ENCODE data around the gene TENT4B.

DNA sequence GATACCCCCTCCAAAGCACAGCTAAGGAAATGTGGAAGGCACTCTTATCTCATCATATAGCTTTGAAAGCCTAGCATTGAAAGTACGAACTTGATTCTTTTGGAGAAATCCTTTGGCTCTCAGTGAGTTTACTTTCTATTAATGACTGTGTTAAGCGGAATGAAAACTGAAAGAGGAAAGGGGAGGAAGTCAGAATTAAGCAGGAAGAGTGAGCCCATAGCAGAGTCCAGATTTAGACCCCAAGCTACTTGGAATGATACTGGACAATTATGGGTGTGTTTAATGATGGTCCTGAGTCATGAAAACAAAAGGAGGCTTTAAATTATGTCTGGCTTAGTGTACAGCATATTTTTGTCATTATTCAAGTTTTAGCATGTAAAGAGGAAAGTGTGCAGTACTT is 42.2 kb downstream of the TENT4B start:
- TF ChIP-seq, protein P1, sequence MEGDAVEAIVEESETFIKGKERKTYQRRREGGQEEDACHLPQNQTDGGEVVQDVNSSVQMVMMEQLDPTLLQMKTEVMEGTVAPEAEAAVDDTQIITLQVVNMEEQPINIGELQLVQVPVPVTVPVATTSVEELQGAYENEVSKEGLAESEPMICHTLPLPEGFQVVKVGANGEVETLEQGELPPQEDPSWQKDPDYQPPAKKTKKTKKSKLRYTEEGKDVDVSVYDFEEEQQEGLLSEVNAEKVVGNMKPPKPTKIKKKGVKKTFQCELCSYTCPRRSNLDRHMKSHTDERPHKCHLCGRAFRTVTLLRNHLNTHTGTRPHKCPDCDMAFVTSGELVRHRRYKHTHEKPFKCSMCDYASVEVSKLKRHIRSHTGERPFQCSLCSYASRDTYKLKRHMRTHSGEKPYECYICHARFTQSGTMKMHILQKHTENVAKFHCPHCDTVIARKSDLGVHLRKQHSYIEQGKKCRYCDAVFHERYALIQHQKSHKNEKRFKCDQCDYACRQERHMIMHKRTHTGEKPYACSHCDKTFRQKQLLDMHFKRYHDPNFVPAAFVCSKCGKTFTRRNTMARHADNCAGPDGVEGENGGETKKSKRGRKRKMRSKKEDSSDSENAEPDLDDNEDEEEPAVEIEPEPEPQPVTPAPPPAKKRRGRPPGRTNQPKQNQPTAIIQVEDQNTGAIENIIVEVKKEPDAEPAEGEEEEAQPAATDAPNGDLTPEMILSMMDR (IDR thresholded peaks at IDR 0.05) = no peak
- TF ChIP-seq POLR2A (IDR thresholded peaks at IDR 0.05) (no peak), POLR2AphosphoS5 (IDR thresholded peaks at IDR 0.05) (no peak)

Measured in breast epithelium (tissue), 3 donors.